Fibroblast of lung (primary cell): ENCODE results near the gene SPP1.

Experiments
- CTCF ChIP-seq, 2 donors: IDR thresholded peaks in 1 of 2; conservative IDR thresholded peaks in 1 of 2; 1 replicate in 1 of 2; 2 replicates in 1 of 2; pipeline ENCODE4 v1.5.1; 2011 to 2012; ENCODE audit warnings: low read length in 2 of 2, control low read depth in 1 of 2, inconsistent platforms in 1 of 2, low read depth in 1 of 2, mild to moderate bottlenecking in 1 of 2
- EZH2 ChIP-seq: IDR thresholded peaks from 2 replicates; pipeline ENCODE4 v1.5.1; 2012; ENCODE audit warnings: low read length, control low read depth, mild to moderate bottlenecking; ENCODE audit errors: missing control alignments

GRCh38 chr4:87950936-87951511 is 24.5 kb upstream of the SPP1 start:
- no peak for TF ChIP-seq CTCF (conservative IDR thresholded peaks at IDR 0.05 in 1 of 2, IDR thresholded peaks at IDR 0.05 in 1 of 2; ENCODE audit: low read depth in 1 of 2, low read length in 2 of 2)
- TF ChIP-seq EZH2 = no peak
